NCI-H345 treated with DMSO at 0.1 percent for 48 hours (cell line): Measurements from ENCODE around the gene ZNF74.
"Not testable (repeated sequence)": the region's sequence is repeated elsewhere in the genome, so short reads cannot be mapped to it uniquely, and the experiment has no call there.

Experiments
- DNase-seq: peaks from one replicate; lab custom pipeline; 2025; ENCODE audit not compliant: unreplicated experiment; lab: John Stamatoyannopoulos, UW

Gene ZNF74

GRCh38 chr22:20399866-20400605 lies 6.1 kb downstream of the ZNF74 start:
- no peak for DNase-seq

DNA sequence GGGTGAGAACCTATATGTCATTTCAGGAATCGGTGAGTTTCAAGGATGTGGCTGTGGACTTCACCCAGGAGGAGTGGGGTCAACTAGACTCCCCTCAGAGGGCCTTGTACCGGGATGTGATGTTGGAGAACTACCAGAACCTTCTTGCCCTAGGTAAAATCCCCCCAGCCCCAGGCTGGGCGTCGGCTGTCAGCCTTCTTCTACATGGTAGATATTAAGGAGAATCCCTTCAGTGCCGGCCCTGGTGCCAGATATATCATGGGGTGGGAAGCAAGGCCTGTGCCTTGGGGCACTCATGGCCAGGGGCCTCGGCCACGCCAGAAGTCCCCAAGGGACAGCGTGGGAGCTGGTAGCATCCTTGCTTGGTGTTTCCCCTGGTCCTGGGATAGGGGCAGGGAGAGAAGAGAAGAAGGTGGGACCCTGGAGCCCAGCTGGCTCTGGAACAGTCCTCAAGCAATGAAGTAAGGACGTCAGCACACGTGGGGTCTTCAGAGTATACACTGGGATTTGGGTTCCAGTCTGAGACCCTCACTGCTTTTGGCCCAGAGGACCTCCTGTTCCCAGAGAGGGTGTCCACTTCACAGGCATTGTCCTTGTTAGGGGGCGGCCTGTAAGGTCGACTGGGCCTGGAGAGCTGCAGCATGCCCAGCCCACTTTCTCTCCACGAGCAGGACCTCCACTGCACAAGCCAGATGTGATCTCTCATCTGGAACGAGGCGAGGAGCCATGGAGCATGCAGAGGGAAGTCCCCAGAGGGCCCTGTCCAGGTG lies 6.8 kb downstream of the ZNF74 start:
- no peak for DNase-seq

DNA sequence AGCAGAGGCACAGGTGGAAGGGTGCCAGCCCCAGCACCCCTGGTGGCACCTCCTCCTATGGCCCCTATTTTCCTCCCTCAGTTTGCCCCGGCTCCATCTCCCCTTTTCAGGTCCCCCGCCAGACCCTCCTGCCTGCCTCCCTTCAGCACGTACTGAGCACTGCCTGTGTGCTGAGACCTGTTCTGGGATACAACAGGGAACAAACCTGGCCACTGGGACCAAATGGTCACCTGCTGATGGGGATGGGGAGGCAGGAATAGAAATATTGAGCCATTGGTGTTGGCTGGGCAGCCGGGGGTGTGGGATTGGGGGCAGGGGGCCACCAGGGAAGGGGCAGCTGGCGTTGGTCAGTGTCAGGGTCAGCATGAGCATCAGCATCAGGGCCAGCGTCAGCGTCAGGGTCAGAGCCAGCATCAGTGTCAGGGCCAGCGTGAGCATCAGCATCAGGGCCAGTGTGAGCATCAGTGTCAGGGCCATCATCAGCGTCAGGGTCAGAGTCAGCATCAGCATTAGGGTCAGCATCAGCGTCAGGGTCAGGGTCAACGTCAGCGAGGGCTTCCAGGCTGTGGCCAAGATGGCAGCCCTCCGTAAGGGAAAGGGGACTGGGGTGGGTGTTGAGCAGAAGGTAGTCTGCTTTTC lies 7.5 kb downstream of the ZNF74 start:
- DNase-seq = no peak

- no peak for DNase-seq
Measured at GRCh38 chr22:20402960-20403778, 9.2 kb downstream of the ZNF74 start.

DNA sequence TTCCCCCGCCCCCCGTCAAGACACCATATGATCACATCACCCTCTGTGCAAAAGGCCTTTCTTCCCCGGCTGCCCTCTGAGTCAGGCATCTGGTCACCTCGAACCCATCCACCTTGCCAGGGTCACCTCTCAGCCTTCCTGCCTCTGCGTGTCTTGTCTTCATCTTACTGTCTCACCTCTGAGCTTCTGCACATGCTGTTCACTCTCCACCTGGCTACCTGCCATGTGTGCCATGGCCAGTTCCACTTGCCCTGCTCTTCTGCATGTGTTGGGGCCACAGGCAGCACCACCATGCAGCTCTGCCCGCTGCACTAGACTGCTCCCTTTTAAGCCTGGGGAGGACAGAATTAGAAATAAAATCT lies 9.8 kb downstream of the ZNF74 start:
- DNase-seq = no peak

DNA sequence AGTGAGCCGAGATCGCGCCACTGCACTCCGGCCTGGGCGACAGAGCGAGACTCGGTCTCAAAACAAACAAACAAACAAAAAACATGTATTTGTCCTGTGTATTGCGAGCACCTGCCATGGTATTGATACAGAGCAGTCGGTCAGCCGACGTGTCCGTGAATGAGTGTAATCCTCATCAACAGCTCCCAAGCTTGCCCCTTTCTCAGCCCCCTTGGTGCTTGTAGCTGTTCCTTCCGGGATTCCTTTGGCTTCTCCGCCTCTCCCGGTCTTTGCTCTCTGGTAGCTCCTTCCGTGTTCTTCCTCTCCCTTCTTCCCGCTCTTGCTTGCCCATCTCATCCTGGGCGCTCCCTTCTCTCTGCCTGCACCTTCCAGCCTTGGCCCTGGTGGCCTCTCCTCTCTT lies 10.9 kb downstream of the ZNF74 start:
- DNase-seq = no peak

DNA sequence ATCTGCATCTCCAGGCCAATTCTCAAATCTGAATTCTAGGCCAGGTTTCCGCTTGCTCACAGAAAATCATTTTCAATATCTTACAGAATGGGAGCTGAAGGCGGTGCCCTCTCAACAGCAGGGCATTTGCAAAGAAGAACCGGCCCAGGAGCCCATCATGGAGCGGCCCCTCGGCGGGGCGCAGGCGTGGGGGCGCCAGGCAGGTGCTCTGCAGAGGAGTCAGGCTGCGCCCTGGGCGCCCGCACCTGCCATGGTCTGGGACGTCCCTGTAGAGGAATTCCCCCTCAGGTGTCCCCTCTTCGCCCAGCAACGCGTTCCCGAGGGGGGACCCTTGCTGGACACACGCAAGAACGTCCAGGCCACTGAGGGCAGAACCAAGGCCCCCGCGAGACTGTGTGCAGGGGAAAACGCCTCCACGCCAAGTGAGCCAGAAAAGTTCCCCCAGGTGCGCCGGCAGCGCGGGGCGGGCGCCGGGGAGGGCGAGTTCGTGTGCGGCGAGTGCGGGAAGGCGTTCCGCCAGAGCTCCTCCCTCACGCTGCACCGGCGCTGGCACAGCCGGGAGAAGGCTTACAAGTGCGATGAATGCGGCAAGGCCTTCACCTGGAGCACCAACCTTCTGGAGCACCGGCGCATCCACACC lies 11.5 kb downstream of the ZNF74 start:
- no peak for DNase-seq

DNA sequence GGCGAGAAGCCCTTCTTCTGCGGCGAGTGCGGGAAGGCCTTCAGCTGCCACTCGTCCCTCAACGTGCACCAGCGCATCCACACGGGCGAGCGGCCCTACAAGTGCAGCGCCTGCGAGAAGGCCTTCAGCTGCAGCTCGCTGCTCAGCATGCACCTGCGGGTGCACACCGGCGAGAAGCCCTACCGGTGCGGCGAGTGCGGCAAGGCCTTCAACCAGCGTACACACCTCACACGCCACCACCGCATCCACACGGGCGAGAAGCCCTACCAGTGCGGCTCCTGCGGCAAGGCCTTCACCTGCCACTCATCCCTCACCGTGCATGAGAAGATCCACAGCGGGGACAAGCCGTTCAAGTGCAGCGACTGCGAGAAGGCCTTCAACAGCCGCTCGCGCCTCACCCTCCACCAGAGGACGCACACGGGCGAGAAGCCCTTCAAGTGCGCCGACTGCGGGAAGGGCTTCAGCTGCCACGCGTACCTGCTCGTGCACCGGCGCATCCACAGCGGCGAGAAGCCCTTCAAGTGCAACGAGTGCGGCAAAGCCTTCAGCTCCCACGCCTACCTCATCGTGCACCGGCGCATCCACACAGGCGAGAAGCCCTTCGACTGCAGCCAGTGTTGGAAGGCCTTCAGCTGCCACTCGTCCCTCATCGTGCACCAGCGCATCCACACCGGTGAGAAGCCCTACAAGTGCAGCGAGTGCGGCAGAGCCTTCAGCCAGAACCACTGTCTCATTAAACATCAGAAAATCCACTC lies 12.2 kb downstream of the ZNF74 start:
- DNase-seq = no peak

DNA sequence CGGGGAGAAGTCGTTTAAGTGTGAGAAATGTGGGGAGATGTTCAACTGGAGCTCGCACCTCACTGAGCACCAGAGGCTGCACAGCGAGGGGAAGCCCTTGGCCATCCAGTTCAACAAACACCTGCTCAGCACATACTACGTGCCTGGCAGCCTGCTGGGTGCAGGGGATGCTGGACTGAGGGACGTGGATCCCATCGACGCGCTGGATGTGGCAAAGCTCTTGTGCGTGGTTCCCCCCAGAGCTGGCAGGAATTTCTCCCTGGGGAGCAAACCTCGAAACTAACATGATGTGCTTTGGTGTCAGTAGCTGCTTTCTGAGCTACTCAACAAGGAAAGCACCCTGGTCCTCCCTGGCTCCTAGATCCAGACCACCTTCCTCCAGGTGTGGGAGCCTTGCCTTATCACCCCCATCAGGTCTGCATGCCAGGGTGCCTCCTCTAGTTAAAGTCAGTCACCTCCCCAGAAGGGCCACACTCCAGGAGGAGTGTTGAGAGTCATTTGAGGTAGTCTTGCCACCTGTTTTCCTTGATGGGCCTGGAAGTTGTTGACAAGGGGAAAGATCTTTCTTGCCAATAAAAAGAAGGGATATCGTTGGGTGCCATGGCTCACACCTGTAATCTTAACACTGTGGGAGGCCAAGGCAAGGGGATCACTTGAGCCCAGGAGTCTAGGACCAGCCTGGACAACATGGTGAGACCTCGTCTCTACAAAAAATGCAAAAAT lies 12.9 kb downstream of the ZNF74 start:
- no peak for DNase-seq

DNA sequence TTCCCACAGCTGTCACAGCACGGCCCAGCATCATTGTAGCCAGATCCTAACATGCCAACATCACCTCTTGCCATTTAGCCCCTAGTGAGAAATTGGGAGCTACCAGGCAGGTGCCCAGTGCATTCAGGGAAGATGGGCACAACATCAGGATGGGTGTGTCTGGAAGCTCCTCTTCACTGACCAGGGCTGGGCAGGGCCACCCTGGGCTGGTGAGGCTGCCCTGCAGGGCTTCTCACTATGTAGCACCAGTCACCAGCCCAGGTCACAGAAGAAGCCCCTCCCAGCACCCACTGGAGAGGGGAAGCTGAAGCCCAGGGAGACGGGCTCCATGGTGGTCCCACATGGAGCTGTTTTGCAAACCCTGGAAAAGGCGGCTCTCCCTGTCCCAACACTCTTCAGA lies 13.9 kb downstream of the ZNF74 start:
- no peak for DNase-seq

- DNase-seq = no peak
Measured at GRCh38 chr22:20408891-20409290, 14.9 kb downstream of the ZNF74 start.

GRCh38 chr22:20409385-20409784 lies 15.4 kb downstream of the ZNF74 start:
- DNase-seq = not testable (repeated sequence)

GRCh38 chr22:20412474-20413216 lies 18.7 kb downstream of the ZNF74 start:
- DNase-seq = no peak

GRCh38 chr22:20413217-20414058 lies 19.5 kb downstream of the ZNF74 start:
- DNase-seq = no peak

- DNase-seq = no peak
Measured at GRCh38 chr22:20414059-20414440, 20.1 kb downstream of the ZNF74 start.

- DNase-seq = no peak
Measured at GRCh38 chr22:20414450-20414849, 20.5 kb downstream of the ZNF74 start.

DNA sequence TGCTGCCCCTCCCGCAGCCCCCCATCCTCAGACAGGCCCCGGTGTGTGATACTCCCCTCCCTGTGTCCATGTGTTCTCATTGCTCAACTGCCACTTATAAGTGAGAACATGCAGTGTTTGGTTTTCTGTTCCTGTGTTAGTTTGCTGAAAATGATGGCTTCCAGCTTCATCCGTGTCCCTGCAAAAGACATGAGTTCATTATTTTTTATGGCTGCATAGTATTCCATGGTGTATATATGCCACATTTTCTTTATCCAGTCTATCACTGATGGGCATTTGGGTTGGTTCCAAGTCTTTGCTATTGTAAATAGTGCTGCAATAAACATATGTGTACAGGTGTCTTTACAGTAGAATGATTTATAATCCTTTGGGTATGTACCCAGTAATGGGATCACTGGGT lies 21.3 kb downstream of the ZNF74 start:
- DNase-seq = not testable (repeated sequence)

- DNase-seq = not testable (repeated sequence)
Measured at GRCh38 chr22:20415699-20416098, 21.7 kb downstream of the ZNF74 start.
